Esophagus (tissue), 2 donors: Measurements from ENCODE around the gene GLO1. TPM values are rescaled to one million over a fixed set of nuclear protein-coding genes. Genes with fewer than 3 reads are reported as not detected.
A peak's percentile ranks its signal among the peaks of the same experiment; 100 is the strongest.

Experiments used
- H3K27ac ChIP-seq, 2 donors: one replicate each; pipeline ENCODE4 v1.5.1; 2013; ENCODE audit warnings: low read depth in 2 of 2, mild to moderate bottlenecking in 2 of 2, inconsistent platforms in 1 of 2, low read length in 1 of 2, moderate library complexity in 1 of 2
- H3K27me3 ChIP-seq, 2 donors: one replicate each; pipeline ENCODE4 v1.6.1; 2013; ENCODE audit warnings: low read length in 2 of 2, control low read depth in 1 of 2, mild to moderate bottlenecking in 1 of 2; ENCODE audit not compliant: insufficient read depth in 2 of 2, control insufficient read depth in 1 of 2
- H3K36me3 ChIP-seq, 2 donors: one replicate each; pipeline ENCODE4 v1.6.1; 2013; ENCODE audit warnings: low read length in 1 of 2; ENCODE audit not compliant: control insufficient read depth in 2 of 2, insufficient read depth in 2 of 2
- H3K4me1 ChIP-seq, 2 donors: one replicate each; pipeline ENCODE4 v1.6.1; 2013; ENCODE audit warnings: low read length in 1 of 2; ENCODE audit not compliant: control insufficient read depth in 2 of 2, insufficient read depth in 2 of 2
- H3K4me3 ChIP-seq, 2 donors: one replicate each; pipeline ENCODE4 v1.5.1; 2013; ENCODE audit warnings: low read length in 2 of 2, mild to moderate bottlenecking in 2 of 2, low read depth in 1 of 2, moderate library complexity in 1 of 2
- H3K9me3 ChIP-seq, 2 donors: one replicate each; pipeline ENCODE4 v1.6.1; 2013; ENCODE audit warnings: mild to moderate bottlenecking in 2 of 2, low read depth in 1 of 2, low read length in 1 of 2, moderate library complexity in 1 of 2; ENCODE audit not compliant: control insufficient read depth in 2 of 2, insufficient read depth in 1 of 2
- WGBS, 2 donors: extraction: QIAGEN DNeasy Blood & Tissue Kit; methylation state at CpG; one replicate each; pipeline ENCODE4 v1.1.7; 2013; 5-methylcytosine and 5-hydroxymethylcytosine counted together
- polyA plus RNA-seq, 2 donors: library from polyadenylated mRNA; stranded (reverse); fragments of 200-250 nt; gene quantifications; one replicate each; pipeline ENCODE4 v1.2.3, GENCODE V29; 2013
- donor health status: healthy with polysubstance abuse.
- donor health status: Bipolar disorder and iron deficiency.

Gene GLO1
- polyA plus RNA-seq: 10 to 100 TPM; 58.8 to 82.5 TPM

GRCh38 chr6:38702558-38703397 is at the start of gene GLO1:
TSS of gene GLO1 (minus strand) at chr6:38703145. CDS start at chr6:38703054, 91 bp downstream.
- no peaks in the 10 kb centered on the region for H3K27me3 ChIP-seq
- H3K36me3 ChIP-seq: no peaks in the 10 kb centered on the region
- no peaks in the 10 kb centered on the region for H3K4me1 ChIP-seq
- 0 to 1% methylated on average over 53 of the region's 53 CpGs for WGBS, 2 donors
- peak within 1 kb of the TSS; percentile 88 to 95 for H3K27ac ChIP-seq
- H3K4me3 ChIP-seq: peak within 1 kb of the TSS; percentile 71 to 86
- H3K9me3 ChIP-seq: no peaks in the 10 kb centered on the region

DNA sequence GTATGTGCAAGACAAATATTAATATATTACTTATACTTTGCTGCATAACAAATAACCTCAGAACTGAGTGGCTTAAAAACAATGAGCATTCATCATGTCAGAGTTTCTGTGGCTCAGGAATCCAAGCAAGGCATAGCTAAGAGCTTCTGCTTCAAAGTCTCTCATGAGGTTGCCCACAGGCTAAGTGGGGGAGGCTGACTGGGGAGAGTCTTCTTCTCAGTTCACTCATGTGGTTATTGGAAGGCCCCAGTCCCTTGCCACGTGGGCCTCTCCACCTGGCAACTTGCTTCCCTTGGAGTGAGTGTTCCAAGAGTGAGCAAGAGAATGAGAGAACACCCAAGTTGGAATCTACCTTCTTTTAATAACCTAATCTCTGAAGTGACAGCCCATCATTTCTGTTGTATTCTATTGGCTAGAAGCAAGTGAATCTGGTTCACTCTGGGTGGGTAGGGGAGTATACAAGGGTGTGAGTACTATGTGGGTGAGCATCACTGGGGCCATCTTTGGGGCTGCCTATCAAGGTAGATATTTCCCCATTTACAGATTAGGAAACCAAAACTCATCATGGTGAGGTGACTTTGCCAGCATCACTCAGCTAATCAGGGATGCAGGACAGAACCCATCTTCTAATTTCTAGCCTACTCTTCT is 48.1 kb upstream of the GLO1 start:
- H3K4me3 ChIP-seq: no peak overlapping the region
- H3K9me3 ChIP-seq: no peaks in the 10 kb centered on the region
- no peak overlapping the region for H3K27ac ChIP-seq
- H3K36me3 ChIP-seq: no peaks in the 10 kb centered on the region
- no peaks in the 10 kb centered on the region for H3K4me1 ChIP-seq
- no peaks in the 10 kb centered on the region for H3K27me3 ChIP-seq
- WGBS, 2 donors: 39 to 59% methylated on average over 1 of the region's 1 CpG

DNA sequence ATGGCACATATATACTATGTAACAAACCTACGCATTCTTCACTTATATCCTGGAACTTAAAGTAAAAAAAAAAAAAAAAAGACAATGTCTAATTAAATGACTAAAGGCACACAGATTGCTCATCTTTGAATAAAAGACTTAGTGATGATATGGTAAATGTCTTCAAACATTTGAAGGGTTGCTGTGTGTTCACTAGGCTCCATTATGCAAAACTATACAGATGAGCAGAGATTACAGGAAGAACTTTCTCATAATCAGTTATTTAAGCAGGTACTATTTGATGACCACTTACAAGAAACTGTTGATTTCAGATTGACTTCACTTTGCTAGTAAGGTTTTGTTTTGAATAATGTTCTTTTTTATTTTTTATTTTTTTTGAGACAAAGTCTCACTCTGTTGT is 46.5 kb upstream of the GLO1 start:
- Histone ChIP-seq H3K27me3 (no peaks in the 10 kb centered on the region), H3K27ac (no peak overlapping the region), H3K4me3 (no peak overlapping the region), H3K9me3 (no peaks in the 10 kb centered on the region), H3K4me1 (no peaks in the 10 kb centered on the region), H3K36me3 (no peaks in the 10 kb centered on the region)
- 89 to 95% methylated on average over 1 of the region's 1 CpG for WGBS, 2 donors

DNA sequence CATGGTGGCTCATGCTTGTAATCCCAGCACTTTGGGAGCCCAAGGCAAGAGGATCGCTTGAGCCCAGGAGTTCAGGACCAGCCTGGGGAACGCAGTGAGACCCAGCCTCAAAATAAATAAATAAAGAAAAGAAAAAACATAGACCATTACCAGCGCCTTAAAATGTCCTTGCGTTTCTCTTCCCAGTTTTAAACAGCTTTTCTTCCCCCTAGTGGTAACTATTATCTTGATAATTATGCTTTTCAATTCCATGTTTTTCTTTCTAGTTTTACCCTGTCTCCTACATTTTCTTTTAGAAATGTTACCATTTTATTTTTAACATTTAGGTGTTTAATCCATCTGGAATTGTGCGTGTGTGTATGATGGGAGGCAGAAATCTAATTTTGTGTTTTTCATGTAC is 36.6 kb upstream of the GLO1 start:
- Histone ChIP-seq H3K27me3 (no peaks in the 10 kb centered on the region), H3K27ac (no peak overlapping the region), H3K4me3 (no peak overlapping the region), H3K9me3 (no peaks in the 10 kb centered on the region), H3K4me1 (no peaks in the 10 kb centered on the region), H3K36me3 (no peaks in the 10 kb centered on the region)
- WGBS, 2 donors: 45 to 54% methylated on average over 5 of the region's 5 CpGs

DNA sequence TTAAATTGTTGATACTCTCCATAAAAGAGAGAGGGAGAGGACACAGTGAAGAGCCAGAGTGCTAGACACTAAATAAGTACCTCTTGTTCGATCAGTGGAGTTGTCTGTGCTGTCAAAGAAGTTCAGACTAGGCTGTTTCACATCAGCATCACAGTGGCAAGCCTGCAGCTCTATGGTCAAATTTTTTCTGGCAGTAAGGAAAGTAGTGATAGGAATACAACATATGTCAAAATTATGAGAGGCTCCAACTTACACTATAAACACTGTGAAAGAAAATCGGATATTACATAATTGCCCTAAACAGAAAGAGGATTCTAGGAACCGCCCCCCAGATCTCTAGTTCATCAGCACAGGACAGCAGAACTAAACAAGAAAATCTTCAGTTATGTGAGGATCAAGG is 35.3 kb upstream of the GLO1 start:
- 56 to 62% methylated on average over 3 of the region's 3 CpGs for WGBS, 2 donors

DNA sequence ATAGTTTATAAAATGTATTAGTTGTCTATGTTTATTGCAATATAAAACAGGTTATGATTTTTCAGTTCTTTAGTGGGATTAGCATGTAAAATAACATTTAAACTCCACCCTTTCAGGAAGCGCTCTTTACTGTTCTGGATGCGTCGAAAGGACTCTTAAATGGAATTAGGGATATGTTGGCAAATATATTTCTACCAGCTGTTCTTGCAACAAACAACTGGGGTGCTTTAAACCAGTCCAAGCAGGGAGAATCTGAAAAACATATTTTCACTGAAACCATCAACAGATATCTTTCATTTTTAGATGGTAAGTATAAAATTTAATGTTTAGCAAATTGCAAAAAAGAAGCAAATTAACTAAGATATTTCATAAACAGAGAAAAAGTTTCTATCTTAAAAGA is 34.0 kb upstream of the GLO1 start:
- H3K27me3 ChIP-seq: no peaks in the 10 kb centered on the region
- H3K27ac ChIP-seq: no peak overlapping the region
- H3K9me3 ChIP-seq: no peaks in the 10 kb centered on the region
- H3K36me3 ChIP-seq: no peaks in the 10 kb centered on the region
- no peak overlapping the region for H3K4me3 ChIP-seq
- H3K4me1 ChIP-seq: no peaks in the 10 kb centered on the region
- WGBS, 2 donors: 75 to 78% methylated on average over 3 of the region's 3 CpGs

More for the DNA sequence above, 35.3 kb upstream of the GLO1 start:
- Histone ChIP-seq H3K4me3 (no peak overlapping the region), H3K36me3 (no peaks in the 10 kb centered on the region), H3K27me3 (no peaks in the 10 kb centered on the region), H3K27ac (no peak overlapping the region), H3K4me1 (no peaks in the 10 kb centered on the region), H3K9me3 (no peaks in the 10 kb centered on the region)

DNA sequence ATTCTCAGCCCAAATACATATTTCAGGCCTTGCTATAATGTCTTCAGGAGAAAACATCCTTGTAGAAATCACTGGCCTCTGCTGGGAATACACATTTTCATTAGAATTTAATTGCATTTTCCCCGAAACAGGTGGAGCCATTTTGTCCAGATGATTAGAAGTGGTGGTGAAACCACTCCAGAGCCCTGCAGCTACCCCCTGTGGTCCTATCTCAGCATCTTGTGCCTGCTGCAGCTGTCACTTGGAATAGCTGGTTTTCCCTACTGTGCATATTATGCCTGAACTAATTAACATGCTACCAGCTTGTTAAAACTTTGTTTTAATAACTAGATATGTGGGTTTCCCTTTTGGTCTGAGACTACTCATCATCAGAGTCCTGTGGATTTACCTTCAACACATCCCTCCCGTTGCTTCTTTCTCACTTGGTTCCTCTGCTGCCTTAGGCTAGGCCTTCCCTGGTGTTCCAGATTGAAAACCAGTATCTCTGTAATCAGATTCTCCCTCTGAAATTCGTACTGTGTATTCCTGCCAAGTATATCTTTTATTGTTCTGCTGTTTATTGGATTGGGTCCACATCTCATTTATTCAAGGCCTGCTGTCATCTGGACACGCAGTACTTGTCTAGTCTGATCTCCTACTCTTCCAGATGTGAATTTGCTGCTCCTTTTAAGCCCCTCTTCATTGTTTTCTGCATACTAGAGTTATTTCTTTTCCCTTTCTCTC is 27.4 kb upstream of the GLO1 start:
- Histone ChIP-seq H3K9me3 (no peaks in the 10 kb centered on the region), H3K27ac (no peak overlapping the region), H3K36me3 (no peaks in the 10 kb centered on the region), H3K4me3 (no peak overlapping the region), H3K27me3 (no peaks in the 10 kb centered on the region), H3K4me1 (no peaks in the 10 kb centered on the region)
- 38 to 40% methylated on average over 4 of the region's 4 CpGs for WGBS, 2 donors

- no peak overlapping the region for H3K27ac ChIP-seq
- H3K36me3 ChIP-seq: no peaks in the 10 kb centered on the region
- no peak overlapping the region for H3K4me3 ChIP-seq
- H3K27me3 ChIP-seq: no peaks in the 10 kb centered on the region
- 89 to 92% methylated on average over 1 of the region's 1 CpG for WGBS, 2 donors
- H3K9me3 ChIP-seq: no peaks in the 10 kb centered on the region
- no peaks in the 10 kb centered on the region for H3K4me1 ChIP-seq
Observed at GRCh38 chr6:38728203-38728602, 25.3 kb upstream of the GLO1 start.

GRCh38 chr6:38725414-38726183 is 22.7 kb upstream of the GLO1 start:
- WGBS, 2 donors: 64 to 80% methylated on average over 4 of the region's 4 CpGs
- Histone ChIP-seq H3K27ac (no peak overlapping the region), H3K9me3 (no peaks in the 10 kb centered on the region), H3K27me3 (no peaks in the 10 kb centered on the region), H3K4me1 (no peaks in the 10 kb centered on the region), H3K4me3 (no peak overlapping the region), H3K36me3 (no peaks in the 10 kb centered on the region)
